ENCODE data around the gene CCT3. TPM values are rescaled to one million over a fixed set of nuclear protein-coding genes. Genes with fewer than 3 reads are reported as not detected.

The CCT3 gene
- total RNA-seq, 1 donor from 2014 or later, result 301 TPM

GRCh38 chr1:156282479-156283222 is 55.4 kb downstream of the CCT3 start, which contains the start of gene SMG5:
Gene SMG5 (minus strand): TSS chr1:156282825. CDS start chr1:156282680, 145 bp downstream.
- Mint-ChIP-seq H3K36me3 (peaks cover 12% of the 10 kb centered on the region), H3K4me3 (peak within 1 kb of the TSS; percentile 93), H3K27me3 (no peaks in the 10 kb centered on the region), H3K4me1 (ENCODE audit: unreplicated experiment) (peaks cover 30% of the 10 kb centered on the region), H3K9me3 (no peaks in the 10 kb centered on the region), H3K27ac (peak within 1 kb of the TSS; percentile 97)
- peak; percentile 96 for DNase-seq (ENCODE audit: extremely low spot score, unreplicated experiment)
- TF ChIP-seq CTCF (conservative IDR thresholded peaks at IDR 0.05), result no peak

- H3K27me3 Mint-ChIP-seq, result no peaks in the 10 kb centered on the region
- TF ChIP-seq CTCF (conservative IDR thresholded peaks at IDR 0.05), result no peak
- peaks cover 30% of the 10 kb centered on the region for H3K4me1 Mint-ChIP-seq (ENCODE audit: unreplicated experiment)
- H3K27ac Mint-ChIP-seq, result peak overlapping the region; percentile 94
- DNase-seq (ENCODE audit: extremely low spot score, unreplicated experiment), result no peak
- peak overlapping the region; percentile 93 for H3K4me3 Mint-ChIP-seq
- H3K36me3 Mint-ChIP-seq, result peaks cover 14% of the 10 kb centered on the region
- H3K9me3 Mint-ChIP-seq, result no peaks in the 10 kb centered on the region
Observed at GRCh38 chr1:156281693-156282478, 56.2 kb downstream of the CCT3 start.

GRCh38 chr1:156281281-156281680 is 56.8 kb downstream of the CCT3 start:
- Mint-ChIP-seq H3K4me1 (ENCODE audit: unreplicated experiment) (peaks cover 30% of the 10 kb centered on the region), H3K9me3 (no peaks in the 10 kb centered on the region), H3K27me3 (no peaks in the 10 kb centered on the region), H3K27ac (peak overlapping the region; percentile 94), H3K36me3 (peaks cover 16% of the 10 kb centered on the region), H3K4me3 (peak overlapping the region; percentile 93)
- no peak for DNase-seq (ENCODE audit: extremely low spot score, unreplicated experiment)
- no peak for TF ChIP-seq CTCF (conservative IDR thresholded peaks at IDR 0.05)

GRCh38 chr1:156279837-156280236 is 58.3 kb downstream of the CCT3 start:
- no peaks in the 10 kb centered on the region for H3K27me3 Mint-ChIP-seq
- peaks cover 30% of the 10 kb centered on the region for H3K4me1 Mint-ChIP-seq (ENCODE audit: unreplicated experiment)
- peak overlapping the region; percentile 68 for H3K4me3 Mint-ChIP-seq
- peak overlapping the region; percentile 10 for H3K27ac Mint-ChIP-seq
- no peak for TF ChIP-seq CTCF (conservative IDR thresholded peaks at IDR 0.05)
- no peaks in the 10 kb centered on the region for H3K9me3 Mint-ChIP-seq
- DNase-seq (ENCODE audit: extremely low spot score, unreplicated experiment), result no peak
- peaks cover 16% of the 10 kb centered on the region for H3K36me3 Mint-ChIP-seq

GRCh38 chr1:156276966-156277381 is 61.1 kb downstream of the CCT3 start:
- TF ChIP-seq CTCF (conservative IDR thresholded peaks at IDR 0.05), result no peak
- peaks cover 13% of the 10 kb centered on the region for H3K4me1 Mint-ChIP-seq (ENCODE audit: unreplicated experiment)
- no peaks in the 10 kb centered on the region for H3K9me3 Mint-ChIP-seq
- no peak overlapping the region for H3K4me3 Mint-ChIP-seq
- no peaks in the 10 kb centered on the region for H3K27me3 Mint-ChIP-seq
- H3K36me3 Mint-ChIP-seq, result peaks cover 31% of the 10 kb centered on the region
- DNase-seq (ENCODE audit: extremely low spot score, unreplicated experiment), result no peak
- H3K27ac Mint-ChIP-seq, result no peak overlapping the region

Measured in type B pancreatic cell (in vitro differentiated cells).